SK-N-SH treated with all-trans-retinoic acid at 6 μM for 48 hours (cell line): ENCODE measurements around the gene RHOT2.
A peak's percentile ranks its signal among the peaks of the same experiment; 100 is the strongest.

Experiments used
- ESRRG ChIP-seq: fragments of 250-450 bp; sonication (Bioruptor Pico); IDR thresholded peaks from 2 replicates; pipeline ENCODE4 v1.6.1; 2021; ENCODE audit warnings: mild to moderate bottlenecking
- PATZ1 ChIP-seq: fragments of 250-450 bp; sonication (Bioruptor Pico); IDR thresholded peaks from 2 replicates; pipeline ENCODE4 v1.8.0; 2020; ENCODE audit warnings: mild to moderate bottlenecking, moderate library complexity, borderline replicate concordance
- RARB ChIP-seq: fragments of 250-450 bp; sonication (Bioruptor Pico); IDR thresholded peaks from 2 replicates; pipeline ENCODE4 v1.8.0; 2021; ENCODE audit warnings: mild to moderate bottlenecking, moderate library complexity
- ZFP3 ChIP-seq: fragments of 250-450 bp; sonication (Bioruptor Pico); IDR thresholded peaks from 2 replicates; pipeline ENCODE4 v1.5.0; 2020; ENCODE audit warnings: mild to moderate bottlenecking, moderate library complexity
- TF ChIP-seq, protein P1 (sequence below): fragments of 250-450 bp; sonication (Bioruptor Pico); IDR thresholded peaks from 2 replicates; pipeline ENCODE4 v1.8.0; 2021; ENCODE audit warnings: low read depth, mild to moderate bottlenecking, moderate library complexity, borderline replicate concordance

DNA sequence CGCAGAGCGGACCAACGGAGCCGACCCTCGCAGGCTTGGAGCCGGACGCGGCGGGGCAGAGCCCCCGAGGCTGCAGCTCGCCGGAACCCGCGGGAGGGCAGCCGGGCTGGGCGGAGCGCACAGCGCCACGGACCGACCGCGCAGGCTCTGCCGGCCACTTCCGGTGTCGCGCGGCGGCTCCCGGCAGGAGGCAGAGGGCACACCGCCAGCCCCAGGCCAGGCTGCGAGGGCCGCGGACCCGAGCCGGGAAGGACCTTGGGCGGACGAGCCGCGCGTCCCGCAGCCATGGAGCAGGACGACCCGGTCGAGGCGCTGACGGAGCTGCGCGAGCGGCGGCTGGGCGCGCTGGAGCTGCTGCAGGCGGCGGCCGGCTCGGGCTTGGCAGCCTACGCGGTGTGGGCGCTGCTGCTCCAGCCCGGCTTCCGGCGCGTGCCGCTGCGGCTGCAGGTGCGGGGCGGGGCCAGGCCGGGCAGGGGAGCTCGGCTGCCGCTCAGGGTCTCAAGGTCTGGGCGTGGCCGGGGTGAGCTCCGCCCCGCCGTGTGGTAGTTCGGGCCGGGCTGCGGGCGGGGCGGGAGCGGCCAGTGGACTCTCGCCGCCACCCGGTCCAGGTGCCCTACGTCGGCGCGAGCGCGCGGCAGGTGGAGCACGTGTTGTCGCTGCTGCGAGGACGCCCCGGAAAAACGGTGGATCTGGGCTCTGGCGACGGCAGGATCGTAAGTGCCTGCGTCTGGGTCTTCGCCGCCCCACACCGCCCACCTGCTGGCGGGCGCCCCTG, 53.2 kb downstream of the RHOT2 start, which contains the start of gene ANTKMT:
- no peak for TF ChIP-seq PATZ1
- no peak for TF ChIP-seq ESRRG
- TF ChIP-seq ZFP3 (CRISPR knock-in tag), result 0 out of 2 replicates have a peak, but pooled peaks have one; percentile 48
- TF ChIP-seq, protein P1, sequence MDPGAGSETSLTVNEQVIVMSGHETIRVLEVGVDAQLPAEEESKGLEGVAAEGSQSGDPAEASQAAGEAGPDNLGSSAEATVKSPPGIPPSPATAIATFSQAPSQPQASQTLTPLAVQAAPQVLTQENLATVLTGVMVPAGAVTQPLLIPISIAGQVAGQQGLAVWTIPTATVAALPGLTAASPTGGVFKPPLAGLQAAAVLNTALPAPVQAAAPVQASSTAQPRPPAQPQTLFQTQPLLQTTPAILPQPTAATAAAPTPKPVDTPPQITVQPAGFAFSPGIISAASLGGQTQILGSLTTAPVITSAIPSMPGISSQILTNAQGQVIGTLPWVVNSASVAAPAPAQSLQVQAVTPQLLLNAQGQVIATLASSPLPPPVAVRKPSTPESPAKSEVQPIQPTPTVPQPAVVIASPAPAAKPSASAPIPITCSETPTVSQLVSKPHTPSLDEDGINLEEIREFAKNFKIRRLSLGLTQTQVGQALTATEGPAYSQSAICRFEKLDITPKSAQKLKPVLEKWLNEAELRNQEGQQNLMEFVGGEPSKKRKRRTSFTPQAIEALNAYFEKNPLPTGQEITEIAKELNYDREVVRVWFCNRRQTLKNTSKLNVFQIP, result no peak
- TF ChIP-seq RARB (CRISPR knock-in tag), result no peak
